H1 (cell line): ENCODE data around the gene ST6GALNAC4. TPM values are rescaled to one million over a fixed set of nuclear protein-coding genes. Genes with fewer than 3 reads are reported as not detected.

Source experiments
- ATF2 ChIP-seq: IDR thresholded peaks from 2 replicates; pipeline ENCODE4 v1.6.1; 2012; ENCODE audit warnings: low read length, inconsistent platforms
- CBX5 ChIP-seq: fragments of 300-800, 300-1000 bp; sonication (generic); IDR thresholded peaks from 2 replicates; pipeline ENCODE4 v1.7.1; 2016; ENCODE audit warnings: antibody characterized with exemption, low read length, low read depth
- CBX8 ChIP-seq: fragments of 300-800, 300-1000 bp; sonication (generic); IDR thresholded peaks from 2 replicates; pipeline ENCODE4 v1.7.1; 2016; ENCODE audit warnings: low read depth, low read length, borderline replicate concordance
- CHD7 ChIP-seq: fragments of 300-600 bp; sonication (generic); IDR thresholded peaks from 2 replicates; pipeline ENCODE4 v1.7.1; 2012; ENCODE audit warnings: low read length, moderate library complexity, mild to moderate bottlenecking, inconsistent platforms; ENCODE audit not compliant: insufficient replicate concordance
- GABPA ChIP-seq: IDR thresholded peaks from 2 replicates; pipeline ENCODE4 v1.6.1; 2011; ENCODE audit warnings: mild to moderate bottlenecking, low read length, moderate library complexity, borderline replicate concordance; ENCODE audit not compliant: insufficient read depth
- HDAC6 ChIP-seq: IDR thresholded peaks from one replicate; pipeline ENCODE4 v1.7.1; 2012; ENCODE audit warnings: low read depth, mild to moderate bottlenecking, inconsistent platforms, low read length, moderate library complexity
- KDM4A ChIP-seq: IDR thresholded peaks from one replicate; pipeline ENCODE4 v1.7.1; 2012; ENCODE audit warnings: low read depth, mild to moderate bottlenecking, moderate library complexity, low read length, inconsistent platforms; ENCODE audit not compliant: severe bottlenecking
- SP2 ChIP-seq: IDR thresholded peaks from 2 replicates; pipeline ENCODE4 v1.6.1; 2012; ENCODE audit warnings: mild to moderate bottlenecking, low read length, inconsistent platforms
- YY1 ChIP-seq: IDR thresholded peaks from 2 replicates; pipeline ENCODE4 v1.6.1; 2011; ENCODE audit warnings: low read depth, mild to moderate bottlenecking, low read length
- polyA plus RNA-seq, 7 experiments: library from polyadenylated mRNA; depleted of rRNA in 3 of 7; stranded (reverse) in 5 of 7; unstranded in 2 of 7; fragments of >200 nt in 5 of 7; fragments of 200-250 nt in 2 of 7; gene quantifications; 1 replicate in 5 of 7; 2 replicates in 1 of 7; 4 replicates in 1 of 7; pipeline versions ENCODE4 v1.2.1 to v1.2.3, GENCODE V29; 2011 to 2013; ENCODE audit warnings: missing spikeins in 2 of 7, mixed read lengths in 2 of 7
- total RNA-seq: library from RNA; stranded (reverse); fragmentation: NEBNext Ultra II Directional; extraction: Animal tissue kit (Norgen Biotek cat#: 25700); gene quantifications from 2 replicates; pipeline ENCODE4 v1.2.1, GENCODE V29; 2021

The ST6GALNAC4 gene
- total and polyA plus RNA-seq, 2 of the 8 experiments (the other 6 are each of a cell fraction or from before 2014, with no cell fraction given) = 21.8 to 34.1 TPM

- TF ChIP-seq CHD7 (no peak), CBX8 (no peak), KDM4A (no peak), SP2 (no peak), CBX5 (no peak), HDAC6 (no peak), GABPA (no peak), YY1 (no peak), ATF2 (no peak)
Observed at GRCh38 chr9:127858041-127858512, 58.8 kb downstream of the ST6GALNAC4 start (continued).
